Amniotic epithelial cell (primary cell): ENCODE results near the gene ALG2.
"Not testable (repeated sequence)": the region's sequence is repeated elsewhere in the genome, so short reads cannot be mapped to it uniquely, and the experiment has no call there.

Source experiments
- DNase-seq: peaks from one replicate; pipeline ENCODE4 v3.0.0-alpha.2; 2010; ENCODE audit warnings: low read depth

Gene ALG2

DNA sequence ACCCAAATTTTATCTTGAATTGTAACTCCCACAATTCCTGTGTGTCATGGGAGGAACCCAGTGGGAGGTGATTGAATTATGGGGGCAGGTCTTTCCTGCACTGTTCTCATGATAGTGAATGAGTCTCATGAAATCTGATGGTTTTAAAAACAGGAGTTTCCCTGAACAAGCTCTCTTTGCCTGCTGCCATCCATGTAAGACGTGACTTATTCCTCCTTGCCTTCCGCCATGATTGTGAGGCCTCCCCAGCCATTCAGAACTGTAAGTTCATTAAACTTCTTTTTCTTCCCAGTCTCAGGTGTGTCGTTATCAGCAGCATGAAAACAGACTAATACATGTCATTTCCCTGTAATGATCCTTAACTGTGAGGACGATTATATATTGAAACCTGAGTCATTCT is 16.1 kb upstream of the ALG2 start:
- not testable (repeated sequence) for DNase-seq

DNA sequence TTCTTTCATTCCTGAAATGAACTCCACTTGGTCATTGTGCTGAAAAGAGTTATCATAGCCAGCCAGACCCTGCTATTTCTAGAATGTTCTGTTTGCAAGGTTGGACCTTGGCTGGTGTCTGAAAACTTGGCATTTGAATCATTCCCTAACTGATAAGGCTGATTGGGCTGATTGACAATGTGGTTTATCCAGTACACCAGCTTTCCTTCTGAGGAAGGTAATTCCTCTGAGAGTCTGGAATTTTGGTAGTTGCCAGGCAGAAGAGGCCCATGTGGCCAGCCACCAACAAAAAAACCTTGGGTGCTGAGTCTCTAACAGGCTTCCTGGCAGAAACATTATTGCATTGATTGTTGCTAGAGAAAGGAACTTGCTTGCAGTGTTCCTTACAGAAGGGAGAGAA is 15.6 kb upstream of the ALG2 start:
- DNase-seq: peak; percentile 48

DNA sequence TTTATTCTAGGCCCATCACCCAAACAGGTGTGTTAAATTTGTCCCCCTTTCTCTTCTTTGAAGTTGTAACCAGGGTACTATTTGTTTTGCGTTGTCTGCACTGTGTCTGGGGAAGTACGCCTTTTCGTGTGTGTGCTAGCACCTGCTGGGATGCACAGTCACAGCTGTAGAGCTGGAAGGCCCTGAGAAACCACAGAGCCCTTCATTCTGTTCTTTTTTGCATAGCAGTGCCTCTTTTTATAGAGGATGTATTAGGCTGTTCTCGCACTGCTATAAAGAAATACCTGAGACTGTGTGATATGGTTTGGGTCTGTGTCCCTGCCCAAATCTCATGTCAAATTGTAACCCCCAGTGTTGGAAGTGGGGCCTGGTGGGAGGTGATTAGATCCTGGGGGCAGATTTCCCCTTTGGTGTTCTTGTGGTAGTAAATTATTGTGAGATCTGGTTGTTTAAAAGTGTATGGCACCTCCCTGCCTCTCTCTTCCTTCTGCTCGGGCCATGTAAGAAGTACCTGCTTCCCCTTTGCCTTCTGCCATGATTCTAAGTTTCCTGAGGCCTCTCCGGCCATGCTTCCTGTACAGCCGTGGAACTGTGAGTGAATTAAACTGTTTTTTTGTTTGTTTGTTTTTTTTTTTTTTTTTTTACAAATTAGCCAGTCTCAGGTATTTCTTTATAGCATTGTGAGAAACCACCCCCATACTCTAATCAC is 14.3 kb upstream of the ALG2 start:
- no peak for DNase-seq

DNA sequence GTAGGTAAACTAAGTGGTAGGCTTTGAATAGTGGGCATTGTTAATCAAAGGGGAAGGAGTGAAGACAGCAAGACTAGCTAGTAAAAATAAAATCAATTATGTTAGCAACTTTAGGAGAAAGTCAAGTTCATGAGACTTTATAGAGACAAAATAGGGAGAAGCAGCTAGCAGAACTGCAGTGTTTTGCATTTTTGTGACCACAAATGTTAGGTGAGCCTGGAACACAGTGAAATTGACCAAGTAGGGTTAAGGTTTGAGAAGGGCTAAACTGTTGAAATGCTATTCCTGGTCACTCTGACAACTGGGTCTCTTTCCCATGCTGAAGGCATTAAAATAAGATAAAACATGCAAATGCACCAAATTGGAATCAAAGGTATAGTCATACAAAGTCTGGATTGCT is 13.3 kb upstream of the ALG2 start:
- no peak for DNase-seq

DNA sequence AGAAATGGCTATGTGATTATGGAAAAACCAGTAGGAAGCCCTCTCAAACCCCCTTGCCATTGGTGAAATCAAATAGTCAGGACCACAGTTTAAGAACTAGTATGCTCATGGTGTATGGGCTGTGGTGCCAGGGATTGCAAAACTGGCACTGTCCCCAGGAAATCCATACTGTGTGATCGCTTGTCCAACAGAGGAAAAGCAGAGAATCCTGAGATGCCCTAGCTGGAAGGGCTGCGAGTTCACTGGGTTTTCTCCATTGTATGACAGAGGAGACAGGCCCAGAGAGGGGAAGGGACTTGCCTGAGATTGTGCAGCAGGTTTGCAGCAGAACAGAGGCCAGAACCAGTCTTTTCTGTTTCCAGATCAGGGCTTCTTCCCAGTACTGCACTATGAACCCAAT is 12.9 kb upstream of the ALG2 start:
- no peak for DNase-seq

DNA sequence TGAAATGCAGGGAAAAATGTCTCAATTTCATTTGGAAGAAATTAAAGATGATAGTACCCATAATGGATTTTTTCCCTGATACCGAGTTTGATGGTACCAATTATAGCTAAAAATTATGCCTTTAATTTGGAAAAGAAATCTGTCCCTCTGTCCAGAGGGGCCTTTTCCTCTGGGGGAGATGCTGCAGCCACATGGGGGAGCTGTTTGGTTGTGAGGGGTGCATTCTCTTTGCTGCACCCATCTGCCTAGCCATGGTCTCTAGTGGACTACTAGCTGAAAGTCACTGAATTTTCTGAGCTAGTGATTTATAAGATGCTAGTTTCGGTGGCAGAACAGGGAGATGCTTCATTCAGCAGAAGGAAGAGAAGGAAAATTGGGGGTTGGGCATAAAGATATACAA is 10.0 kb upstream of the ALG2 start:
- peak; percentile 8 for DNase-seq

DNA sequence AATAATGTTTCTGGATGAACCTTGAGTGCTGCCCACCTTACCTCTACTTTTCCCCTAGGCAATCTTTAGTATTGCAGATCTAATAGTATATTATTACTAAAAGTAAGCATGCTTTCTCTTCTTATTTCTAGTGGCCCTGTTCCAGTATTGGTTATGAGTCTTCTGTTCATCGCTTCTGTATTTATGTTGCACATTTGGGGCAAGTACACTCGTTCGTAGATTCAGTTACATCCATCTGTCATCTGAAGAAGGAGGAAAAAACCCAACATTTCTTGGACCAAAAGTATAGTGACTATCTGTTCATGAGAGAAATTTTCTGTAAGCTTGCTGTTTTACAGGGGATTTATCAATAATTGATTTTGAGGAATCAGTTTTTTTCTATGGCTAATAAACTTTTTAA is 8.5 kb upstream of the ALG2 start:
- DNase-seq: no peak

DNA sequence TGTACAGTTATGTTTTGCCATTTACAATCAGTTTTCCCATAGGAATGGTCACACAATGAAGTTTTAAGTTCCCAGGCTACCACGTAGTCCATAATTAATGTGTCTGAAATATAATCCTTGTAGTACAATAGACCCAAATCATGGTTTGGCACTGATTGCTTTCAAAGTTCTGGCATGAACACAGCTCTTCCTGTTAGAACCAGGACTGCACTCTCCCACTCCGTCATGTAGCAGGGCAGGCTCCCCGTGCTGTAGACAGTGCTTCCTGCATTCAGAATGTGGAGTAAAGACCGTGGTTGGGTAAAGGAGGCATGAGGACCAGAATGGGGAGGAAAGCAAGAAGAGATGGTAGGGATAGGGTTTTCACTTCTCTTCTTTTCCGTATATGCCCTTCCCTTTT is 4.3 kb upstream of the ALG2 start:
- no peak for DNase-seq

DNA sequence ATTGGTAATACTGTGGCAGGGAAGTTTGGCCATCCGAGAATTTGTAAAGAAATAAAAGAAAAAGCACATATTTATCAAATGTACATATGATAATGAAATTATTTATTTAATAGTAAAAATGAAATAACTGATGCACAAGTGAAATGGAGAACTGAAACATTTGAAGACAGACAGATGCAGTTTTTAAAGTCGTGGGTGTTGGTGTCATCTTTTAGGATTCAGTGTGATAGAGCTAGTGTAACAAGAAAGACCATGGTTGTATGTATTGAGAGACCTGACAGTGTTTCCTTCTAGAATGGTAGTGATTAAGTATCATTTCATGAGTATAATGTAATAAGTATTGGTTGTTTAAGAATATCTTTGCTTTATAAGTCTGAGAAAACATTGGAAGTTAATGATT is 2.7 kb upstream of the ALG2 start:
- no peak for DNase-seq

DNA sequence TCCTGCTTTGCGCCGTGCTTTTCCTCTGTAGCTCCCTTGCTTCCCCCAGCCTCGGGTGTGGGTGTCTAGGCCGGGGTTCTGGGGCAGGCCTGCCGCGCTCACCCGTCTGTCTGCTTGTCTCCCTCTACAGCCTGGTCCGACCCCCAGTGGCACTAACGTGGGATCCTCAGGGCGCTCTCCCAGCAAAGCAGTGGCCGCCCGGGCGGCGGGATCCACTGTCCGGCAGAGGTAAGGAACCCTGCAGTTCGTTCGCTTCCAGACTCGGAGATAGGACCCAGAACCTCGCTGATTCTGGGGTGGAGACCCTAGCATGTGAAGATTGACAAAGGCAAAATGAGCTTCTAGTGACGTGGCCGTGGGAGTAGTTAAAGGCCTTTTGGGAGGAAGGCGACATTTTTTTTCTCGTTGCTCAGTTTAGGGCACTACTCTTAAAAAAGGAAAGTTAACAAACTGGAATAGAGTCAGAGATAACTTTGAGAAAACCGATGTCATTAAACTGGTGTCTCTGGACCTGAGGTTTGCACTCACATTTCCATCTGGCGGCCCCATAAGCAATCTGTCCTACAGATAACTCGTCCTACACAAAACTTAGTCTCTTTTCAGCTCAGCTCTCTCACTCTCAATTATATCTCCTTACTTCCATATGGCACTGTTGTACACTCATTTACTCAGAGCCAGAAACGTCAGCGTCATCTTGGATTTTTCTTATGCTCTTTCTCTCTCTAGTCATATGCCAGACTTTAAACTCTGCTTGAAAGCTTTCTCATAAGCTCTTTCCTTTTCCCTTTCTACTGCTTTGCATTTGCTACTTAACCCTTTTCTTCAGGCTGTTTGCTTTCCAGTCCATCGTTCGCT is 901 bp upstream of the ALG2 start:
- DNase-seq: peak; percentile 11

DNA sequence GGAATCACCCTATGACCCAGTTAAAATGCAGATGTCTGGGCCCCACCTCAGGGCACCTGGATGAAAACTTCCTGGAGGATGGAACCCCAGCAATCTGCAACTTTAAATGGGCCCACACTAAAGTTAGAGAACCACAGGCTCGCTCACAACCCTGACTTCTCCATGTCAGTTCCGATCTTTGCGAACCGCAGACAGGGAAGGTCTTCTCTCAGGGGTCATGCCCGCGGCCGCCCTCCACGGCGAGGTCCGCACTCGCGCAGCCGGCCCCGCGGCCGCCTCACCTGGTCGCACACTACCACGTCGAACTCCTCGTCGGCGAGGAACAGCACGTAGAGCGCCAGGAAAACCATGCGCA is 499 bp downstream of the ALG2 start:
- DNase-seq: no peak

DNA sequence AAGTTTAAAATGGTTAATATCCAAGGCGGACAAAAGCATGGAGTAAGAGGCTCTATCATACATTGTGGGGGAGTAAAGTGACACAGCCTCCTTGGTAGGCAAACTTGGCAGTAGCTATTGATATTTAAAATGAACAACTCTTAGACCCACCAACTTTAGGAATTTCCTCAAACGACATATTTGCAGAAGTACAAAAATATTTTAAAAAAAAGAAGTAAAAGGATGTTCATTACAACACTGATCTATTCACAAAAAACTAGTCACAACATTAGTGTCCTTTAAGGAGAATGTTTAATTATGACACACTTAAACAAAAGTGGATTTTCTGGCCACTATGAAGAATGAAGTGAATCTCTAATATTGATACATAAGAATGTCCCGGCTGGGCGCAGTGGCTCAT is 1.7 kb downstream of the ALG2 start:
- DNase-seq: peak; percentile 4

DNA sequence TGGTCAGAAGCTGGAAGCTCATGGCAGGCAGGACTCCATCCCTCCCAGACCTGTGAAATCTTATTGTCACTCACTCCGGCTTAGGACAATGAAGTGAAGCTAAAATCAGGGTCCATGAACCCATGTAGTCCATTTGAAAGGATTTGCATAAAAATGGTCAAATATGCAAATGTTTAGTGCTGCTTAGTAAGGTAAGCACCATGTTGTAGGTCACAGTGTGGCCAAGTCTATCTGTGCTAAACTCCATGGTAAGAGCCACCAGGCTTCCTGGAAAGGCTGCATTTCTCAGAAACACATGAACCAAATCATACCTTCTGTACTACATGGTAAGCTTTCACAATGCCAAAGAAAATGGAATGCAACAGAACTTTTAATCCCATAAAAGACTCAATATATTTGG is 5.7 kb downstream of the ALG2 start:
- no peak for DNase-seq

DNA sequence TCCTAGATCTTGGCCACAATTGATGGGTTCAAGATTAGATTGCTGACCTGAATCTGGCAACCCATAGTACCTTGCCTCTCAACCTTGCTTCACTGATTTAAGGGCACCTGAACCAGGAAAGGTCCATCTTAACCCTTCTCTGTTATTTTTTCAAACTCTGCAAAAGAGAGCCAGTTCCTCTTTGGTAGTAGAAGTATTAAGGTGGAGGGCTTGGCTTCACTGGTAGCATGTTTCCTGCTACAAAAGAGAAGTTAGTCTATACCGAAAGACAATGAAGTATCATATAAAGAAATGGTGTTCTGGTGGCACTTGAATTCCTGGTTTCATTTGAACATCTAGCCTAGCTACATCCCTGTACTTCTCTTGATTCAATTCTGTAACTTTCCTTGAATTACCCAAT is 8.5 kb downstream of the ALG2 start:
- DNase-seq: no peak

DNA sequence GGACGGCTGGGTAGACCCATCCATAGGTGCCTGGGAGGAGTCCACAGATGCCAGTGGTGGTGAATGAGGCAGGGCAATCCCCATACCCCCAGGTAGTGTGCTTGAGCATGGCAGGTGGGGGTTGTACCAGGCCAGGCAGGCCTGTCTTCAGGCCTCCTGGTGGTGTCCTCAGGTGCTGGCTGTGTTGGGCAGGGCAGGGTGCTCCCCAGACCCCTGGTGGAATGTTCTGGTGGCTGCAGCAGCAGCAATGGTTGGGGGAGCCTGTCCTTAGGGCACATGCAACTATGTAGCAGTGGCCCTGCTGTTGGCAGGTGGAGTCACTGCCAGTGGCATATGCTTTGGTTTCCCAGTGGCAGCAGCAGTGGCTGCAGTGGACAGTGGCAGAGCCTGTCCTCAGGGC is 10.0 kb downstream of the ALG2 start:
- no peak for DNase-seq

DNA sequence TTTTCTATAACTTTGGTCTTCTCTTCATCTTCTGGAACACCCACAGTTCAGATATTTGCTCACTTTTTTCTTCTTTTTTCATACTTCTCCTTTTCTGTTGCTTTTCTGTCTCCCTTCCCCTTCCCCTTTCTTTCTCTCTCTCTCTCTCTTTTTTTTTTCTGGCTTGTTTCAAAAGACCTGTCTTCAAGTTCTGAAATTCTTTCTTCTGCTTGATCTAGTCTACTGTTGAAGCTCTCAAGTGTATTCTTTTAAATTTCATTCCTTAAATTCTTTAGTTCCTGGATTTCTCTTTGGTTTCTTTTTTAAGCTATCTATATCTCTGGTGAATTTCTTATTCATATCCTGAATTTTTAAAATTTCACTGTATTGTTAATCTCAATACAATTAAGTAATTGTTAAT is 11.2 kb downstream of the ALG2 start:
- DNase-seq: no peak

DNA sequence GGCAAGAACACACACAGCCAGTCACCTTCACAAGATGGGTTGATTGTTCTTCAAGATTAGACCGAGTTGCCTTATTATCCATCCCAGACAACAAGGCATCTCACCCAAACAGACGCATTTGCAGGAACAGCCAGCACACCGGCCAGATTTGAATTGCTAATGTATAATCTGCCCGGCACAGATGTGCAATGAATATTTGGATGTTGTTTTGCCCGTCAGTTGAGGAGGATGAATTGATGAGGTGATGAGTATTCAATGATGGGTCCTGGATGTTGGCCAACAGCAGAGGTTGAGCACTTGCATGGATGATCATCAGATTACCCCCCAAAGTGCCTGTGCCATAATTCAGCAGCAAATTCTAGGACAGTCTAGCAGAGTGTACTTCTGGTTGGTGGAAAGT is 20.1 kb downstream of the ALG2 start:
- DNase-seq: no peak

DNA sequence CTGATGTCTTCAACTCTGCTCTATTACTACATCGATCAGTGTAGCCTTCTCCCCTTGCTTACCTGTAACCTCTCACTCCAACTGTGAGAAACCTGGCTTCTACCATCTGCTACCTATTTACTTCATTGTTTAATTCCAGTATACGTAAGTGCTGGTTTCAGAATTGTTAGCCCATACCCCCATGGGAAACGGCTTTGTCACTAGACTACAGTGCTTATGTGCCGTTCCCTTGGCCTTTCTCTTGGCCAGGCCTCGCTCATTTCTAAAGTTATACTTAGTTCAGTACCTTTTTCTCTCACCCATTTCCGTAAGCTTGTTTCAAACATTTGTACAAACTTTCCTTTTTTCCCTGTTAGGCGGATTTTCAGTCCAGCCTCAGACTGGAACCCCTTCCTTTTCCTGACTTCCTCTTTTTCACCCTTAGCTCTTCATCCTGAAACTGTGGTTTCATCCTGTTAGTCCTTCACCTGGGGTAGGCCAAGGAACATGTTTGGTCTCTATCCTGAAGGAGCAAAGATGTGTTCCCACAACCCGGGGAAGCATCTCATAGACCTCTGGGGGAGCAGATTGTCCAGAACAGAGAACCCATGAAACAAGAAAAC is 21.7 kb downstream of the ALG2 start:
- no peak for DNase-seq

DNA sequence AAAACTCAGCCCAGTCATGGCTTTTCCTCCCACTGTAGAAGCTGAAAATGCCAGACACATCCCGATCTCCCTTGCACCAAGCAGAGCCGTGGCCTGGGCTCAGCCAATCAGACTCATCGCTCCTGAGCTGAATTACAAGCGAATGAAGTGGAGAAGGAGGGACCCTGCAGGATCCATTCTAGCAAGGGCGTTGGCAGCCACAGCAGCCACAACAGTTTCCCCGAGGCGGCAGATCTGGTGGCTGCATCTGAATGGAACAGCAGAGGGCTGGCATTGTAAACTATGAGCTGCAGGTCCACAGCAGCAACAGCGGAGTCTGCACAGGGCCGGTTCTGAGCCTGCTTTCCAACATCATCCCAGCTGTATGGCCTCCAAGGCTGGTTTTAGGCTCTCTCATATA is 23.8 kb downstream of the ALG2 start:
- no peak for DNase-seq

DNA sequence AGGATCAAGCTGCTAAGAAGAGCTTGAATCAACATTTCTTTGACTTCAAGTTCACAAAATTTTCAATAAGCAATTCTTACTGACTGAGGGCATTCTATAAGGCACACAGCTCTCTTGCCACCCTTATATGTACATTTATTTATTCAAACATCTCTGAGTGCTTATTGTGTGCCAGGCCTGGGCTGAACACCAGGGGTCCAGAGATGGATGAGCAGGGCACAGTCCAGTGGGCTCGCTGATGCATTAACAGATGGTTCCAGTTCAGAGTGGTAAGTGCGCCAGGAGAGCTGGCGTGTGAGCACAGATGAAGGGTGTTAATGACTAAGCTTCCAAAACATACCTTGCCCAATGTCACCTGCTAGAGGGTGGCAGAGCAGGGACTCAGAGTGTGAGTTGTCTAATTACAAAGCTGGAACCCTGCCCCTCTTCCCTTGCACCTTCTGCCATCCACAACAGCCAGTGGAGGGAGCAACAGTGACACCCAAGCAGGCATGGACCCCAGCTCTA is 24.6 kb downstream of the ALG2 start:
- no peak for DNase-seq

DNA sequence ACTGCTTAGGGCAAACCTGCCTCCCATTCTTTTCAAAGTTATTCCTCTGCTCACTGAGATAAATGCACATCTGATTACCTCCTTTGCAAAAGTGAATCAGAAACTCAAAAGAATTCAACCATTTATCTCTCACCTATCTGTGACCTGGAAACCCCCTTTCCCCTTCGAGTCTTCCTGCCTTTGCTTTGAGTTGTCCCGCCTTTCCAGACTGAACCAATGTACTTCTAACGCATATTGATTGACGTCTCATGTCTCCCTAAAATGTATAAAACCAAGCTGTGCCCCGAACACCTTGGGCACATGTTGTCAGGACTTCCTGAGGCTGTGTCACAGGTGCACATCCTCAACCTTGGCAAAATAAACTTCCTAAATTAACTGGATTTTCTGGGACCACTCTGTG is 25.3 kb downstream of the ALG2 start:
- DNase-seq: not testable (repeated sequence)

DNA sequence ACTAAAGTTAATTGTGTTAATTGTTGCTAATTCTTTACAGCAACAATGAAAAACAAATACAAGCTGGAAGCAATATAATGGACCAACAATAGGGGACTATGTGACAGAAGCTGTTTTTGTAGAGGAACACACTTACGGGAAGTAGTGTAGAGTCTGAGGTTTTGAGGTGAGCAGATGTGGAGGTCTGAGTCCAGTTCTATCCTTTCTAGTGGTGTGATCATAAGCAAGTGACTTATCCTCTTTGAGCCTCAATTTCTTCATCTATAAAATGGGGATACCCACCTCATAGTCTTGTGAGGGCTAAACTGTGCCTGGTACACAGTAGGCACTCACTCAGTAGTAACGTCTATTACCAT is 28.3 kb downstream of the ALG2 start:
- no peak for DNase-seq

DNA sequence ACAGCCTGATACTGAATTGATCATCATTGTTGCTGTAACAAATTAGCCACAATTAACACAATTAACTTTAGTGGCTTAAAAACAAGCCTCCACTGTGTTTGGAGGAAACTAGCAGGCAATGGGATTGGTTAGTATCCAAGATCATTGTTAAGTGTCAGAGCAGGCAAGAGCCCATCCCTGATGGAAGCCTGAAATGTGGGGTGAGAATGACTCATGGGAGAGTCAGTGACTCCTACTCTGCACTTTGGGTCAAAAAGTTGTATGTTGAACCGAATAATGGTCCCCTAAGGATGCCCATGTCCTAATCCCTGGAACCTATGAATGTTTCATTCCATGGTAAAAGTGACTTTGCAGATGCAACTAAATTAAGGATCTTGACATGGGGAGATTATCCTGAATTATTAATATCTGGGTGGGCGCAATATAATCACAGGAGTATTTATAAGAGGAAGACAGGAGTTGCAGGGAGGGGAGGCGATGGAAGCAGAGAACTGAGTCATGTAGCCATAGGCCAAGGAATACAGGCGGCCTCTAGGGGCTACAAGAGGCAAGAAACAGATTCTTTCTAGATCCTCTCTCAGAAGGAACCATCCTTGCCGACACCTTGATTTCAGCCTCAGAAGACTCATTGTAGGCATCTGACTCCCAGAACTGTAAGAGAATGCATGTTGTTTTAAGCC is 28.8 kb downstream of the ALG2 start:
- DNase-seq: peak; percentile 19
